Uterus (tissue), 2 donors: ENCODE measurements around the gene TCHHL1.

Source experiments
- CTCF ChIP-seq, 4 experiments: fragments of 200-600 bp in 2 of 4; fragments of 450-650 bp in 2 of 4; sonication (generic) in 2 of 4; IDR thresholded peaks; one replicate each; pipeline ENCODE4 v1.5.1; 2016 to 2019; ENCODE audit warnings: antibody characterized with exemption in 4 of 4, mild to moderate bottlenecking in 2 of 4, moderate library complexity in 1 of 4
- POLR2A ChIP-seq, 2 donors: fragments of 450-650 bp; IDR thresholded peaks; one replicate each; pipeline ENCODE4 v1.6.1; 2016; ENCODE audit warnings: antibody characterized with exemption in 2 of 2, mild to moderate bottlenecking in 1 of 2, moderate library complexity in 1 of 2

- no peak for TF ChIP-seq CTCF (IDR thresholded peaks at IDR 0.05)
- TF ChIP-seq POLR2A (IDR thresholded peaks at IDR 0.05), result no peak
Measured at GRCh38 chr1:152071123-152071522, 17.7 kb downstream of the TCHHL1 start.
